Spleen (tissue), 3 donors: Measurements from ENCODE around the gene LIN7A.

Experiments
- POLR2A ChIP-seq, 3 donors: fragments of 450-650 bp; IDR thresholded peaks; one replicate each; pipeline ENCODE4 v1.5.1; 2017; ENCODE audit warnings: antibody characterized with exemption in 3 of 3, mild to moderate bottlenecking in 1 of 3
- POLR2AphosphoS5 ChIP-seq, 3 donors: sonication (generic); formaldehyde crosslinking; IDR thresholded peaks; one replicate each; pipeline ENCODE4 v1.5.1; 2017; ENCODE audit warnings: antibody characterized with exemption in 3 of 3

DNA sequence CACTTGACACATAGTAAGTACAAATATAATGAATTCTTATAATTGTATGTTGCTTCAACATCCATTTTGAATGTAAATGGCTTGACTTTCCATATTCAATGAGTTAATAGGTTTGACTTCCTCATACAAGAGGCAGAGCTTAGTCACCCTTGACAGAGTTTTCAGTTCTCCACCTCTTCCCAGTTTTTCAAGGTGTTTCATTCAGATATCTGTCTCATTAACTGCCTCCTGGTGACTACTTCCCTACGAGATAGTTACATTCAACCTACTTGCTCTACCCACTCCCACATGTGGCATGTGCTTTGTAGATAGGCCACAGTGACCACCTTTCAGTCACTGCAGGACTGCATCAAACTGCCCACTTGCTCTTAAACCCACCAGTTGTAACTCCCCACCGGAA lies 161.0 kb downstream of the LIN7A start:
- no peak for TF ChIP-seq POLR2A (IDR thresholded peaks at IDR 0.05)
- no peak for TF ChIP-seq POLR2AphosphoS5 (IDR thresholded peaks at IDR 0.05)
